ENCODE measurements around the gene PRR16.

PRR16 gene

DNA sequence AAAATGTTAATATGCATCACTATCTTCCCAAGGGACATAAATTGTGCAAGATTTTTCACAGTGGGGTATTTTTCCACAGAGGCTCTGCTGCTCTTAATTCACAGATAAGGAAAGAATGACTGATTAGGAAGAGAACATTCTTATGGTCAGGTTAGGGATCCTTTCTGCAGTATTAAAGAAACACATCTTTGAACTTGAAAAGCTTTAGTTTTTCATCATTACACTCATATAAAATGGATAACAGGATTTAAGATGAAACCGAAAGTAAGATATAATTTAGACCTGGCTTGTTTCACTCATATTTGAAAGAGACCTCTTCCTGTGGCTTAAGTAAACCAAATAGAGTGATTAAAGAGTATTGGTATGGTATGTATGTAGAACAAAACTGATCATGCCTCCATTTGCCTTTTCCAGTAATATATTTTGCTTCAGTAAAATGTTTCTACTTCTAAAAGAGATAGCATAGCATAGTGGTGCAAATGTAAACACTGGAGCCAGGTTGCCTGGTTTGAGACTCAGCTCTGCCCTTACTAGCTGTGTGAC is 160.0 kb downstream of the PRR16 start:
- no peaks in the 10 kb centered on the region for H3K27me3 ChIP-seq (ENCODE audit: control insufficient read depth in 2 of 2, insufficient read depth in 2 of 2, low read length in 2 of 2)
- H3K36me3 ChIP-seq (ENCODE audit: control insufficient read depth in 2 of 2, insufficient read depth in 2 of 2, low read length in 2 of 2) = no peaks in the 10 kb centered on the region
- H3K9ac ChIP-seq (ENCODE audit: low read depth in 1 of 2, low read length in 2 of 2) = no peak overlapping the region
- no peaks in the 10 kb centered on the region for H3K9me3 ChIP-seq (ENCODE audit: control insufficient read depth in 2 of 2, low read length in 2 of 2)
- H3K27ac ChIP-seq (ENCODE audit: low read depth in 2 of 2, low read length in 2 of 2) = no peak overlapping the region
- H3K4me3 ChIP-seq (ENCODE audit: low read length in 2 of 2) = no peak overlapping the region
- no peaks in the 10 kb centered on the region for H3K4me1 ChIP-seq (ENCODE audit: control insufficient read depth in 2 of 2, insufficient read depth in 2 of 2, low read length in 2 of 2)

DNA sequence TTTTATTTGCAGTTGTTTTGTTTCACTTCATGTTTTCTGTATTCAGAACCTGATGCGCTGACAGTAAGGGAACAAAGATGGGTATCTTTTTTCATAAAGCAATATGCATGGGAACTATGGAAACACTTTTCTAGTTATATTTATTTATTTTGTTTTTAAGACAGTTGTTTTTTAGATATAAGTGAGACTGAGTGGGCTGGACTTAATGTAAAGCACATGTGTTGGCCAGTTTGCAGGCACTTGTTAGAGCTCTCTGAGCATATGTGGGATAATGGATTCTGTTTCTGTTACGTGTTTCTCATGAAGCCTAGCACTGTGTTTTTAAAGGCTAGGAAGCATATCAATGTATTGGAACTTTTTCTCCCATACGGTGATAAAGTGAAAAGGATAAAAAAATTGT is 164.1 kb downstream of the PRR16 start:
- no peak overlapping the region for H3K27ac ChIP-seq (ENCODE audit: low read depth in 2 of 2, low read length in 2 of 2)
- H3K9me3 ChIP-seq (ENCODE audit: control insufficient read depth in 2 of 2, low read length in 2 of 2) = no peaks in the 10 kb centered on the region
- H3K27me3 ChIP-seq (ENCODE audit: control insufficient read depth in 2 of 2, insufficient read depth in 2 of 2, low read length in 2 of 2) = no peaks in the 10 kb centered on the region
- no peak overlapping the region for H3K4me3 ChIP-seq (ENCODE audit: low read length in 2 of 2)
- no peaks in the 10 kb centered on the region for H3K4me1 ChIP-seq (ENCODE audit: control insufficient read depth in 2 of 2, insufficient read depth in 2 of 2, low read length in 2 of 2)
- H3K9ac ChIP-seq (ENCODE audit: low read depth in 1 of 2, low read length in 2 of 2) = no peak overlapping the region
- H3K36me3 ChIP-seq (ENCODE audit: control insufficient read depth in 2 of 2, insufficient read depth in 2 of 2, low read length in 2 of 2) = no peaks in the 10 kb centered on the region

- Histone ChIP-seq H3K36me3 (ENCODE audit: control insufficient read depth in 2 of 2, insufficient read depth in 2 of 2, low read length in 2 of 2) (no peaks in the 10 kb centered on the region), H3K9ac (ENCODE audit: low read depth in 1 of 2, low read length in 2 of 2) (no peak overlapping the region), H3K27me3 (ENCODE audit: control insufficient read depth in 2 of 2, insufficient read depth in 2 of 2, low read length in 2 of 2) (no peaks in the 10 kb centered on the region), H3K4me1 (ENCODE audit: control insufficient read depth in 2 of 2, insufficient read depth in 2 of 2, low read length in 2 of 2) (no peaks in the 10 kb centered on the region), H3K9me3 (ENCODE audit: control insufficient read depth in 2 of 2, low read length in 2 of 2) (no peaks in the 10 kb centered on the region), H3K4me3 (ENCODE audit: low read length in 2 of 2) (no peak overlapping the region), H3K27ac (ENCODE audit: low read depth in 2 of 2, low read length in 2 of 2) (no peak overlapping the region)
Measured at GRCh38 chr5:120630550-120630949, 166.4 kb downstream of the PRR16 start.

DNA sequence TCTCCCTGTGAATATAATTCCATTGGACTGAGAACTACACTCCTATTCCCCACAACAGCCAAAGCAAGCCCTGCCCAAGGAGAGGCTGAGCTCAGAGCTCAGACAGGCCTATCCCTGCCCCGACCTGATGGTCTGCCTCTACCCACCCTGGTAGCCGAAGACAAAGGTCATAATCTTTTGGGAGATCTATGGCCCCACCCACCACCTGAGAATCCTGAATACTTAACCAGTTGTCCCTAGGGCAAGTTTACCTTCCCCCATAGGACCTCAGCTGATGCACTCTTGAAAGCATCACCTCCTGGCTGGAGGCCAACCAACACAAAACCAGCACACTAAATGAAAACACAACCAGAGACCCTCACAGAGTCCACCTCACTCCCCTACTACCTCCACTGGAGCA is 167.5 kb downstream of the PRR16 start:
- Histone ChIP-seq H3K27me3 (ENCODE audit: control insufficient read depth in 2 of 2, insufficient read depth in 2 of 2, low read length in 2 of 2) (no peaks in the 10 kb centered on the region), H3K27ac (ENCODE audit: low read depth in 2 of 2, low read length in 2 of 2) (no peak overlapping the region), H3K36me3 (ENCODE audit: control insufficient read depth in 2 of 2, insufficient read depth in 2 of 2, low read length in 2 of 2) (no peaks in the 10 kb centered on the region), H3K4me1 (ENCODE audit: control insufficient read depth in 2 of 2, insufficient read depth in 2 of 2, low read length in 2 of 2) (no peaks in the 10 kb centered on the region), H3K9ac (ENCODE audit: low read depth in 1 of 2, low read length in 2 of 2) (no peak overlapping the region), H3K4me3 (ENCODE audit: low read length in 2 of 2) (no peak overlapping the region), H3K9me3 (ENCODE audit: control insufficient read depth in 2 of 2, low read length in 2 of 2) (no peaks in the 10 kb centered on the region)

DNA sequence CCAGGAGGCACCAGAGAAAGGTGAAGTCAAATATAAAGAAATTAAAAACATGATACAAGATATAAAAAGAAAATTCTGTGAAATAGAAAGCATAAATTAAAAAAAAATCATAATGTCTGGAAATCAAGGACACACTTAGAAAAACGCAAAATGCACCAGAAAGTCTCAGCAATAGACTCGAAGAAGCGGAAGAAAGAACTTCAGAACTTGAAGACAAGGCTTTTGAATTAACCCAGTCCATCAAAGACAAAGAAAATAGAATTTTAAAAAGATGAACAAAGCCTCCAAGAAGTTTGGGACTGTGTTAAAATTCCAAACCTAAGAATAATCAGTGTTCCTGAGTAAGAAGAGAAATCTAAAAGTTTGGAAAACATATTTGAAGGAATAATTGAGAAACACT is 168.3 kb downstream of the PRR16 start:
- H3K27me3 ChIP-seq (ENCODE audit: control insufficient read depth in 2 of 2, insufficient read depth in 2 of 2, low read length in 2 of 2) = no peaks in the 10 kb centered on the region
- no peak overlapping the region for H3K9ac ChIP-seq (ENCODE audit: low read depth in 1 of 2, low read length in 2 of 2)
- no peak overlapping the region for H3K27ac ChIP-seq (ENCODE audit: low read depth in 2 of 2, low read length in 2 of 2)
- no peaks in the 10 kb centered on the region for H3K4me1 ChIP-seq (ENCODE audit: control insufficient read depth in 2 of 2, insufficient read depth in 2 of 2, low read length in 2 of 2)
- no peaks in the 10 kb centered on the region for H3K36me3 ChIP-seq (ENCODE audit: control insufficient read depth in 2 of 2, insufficient read depth in 2 of 2, low read length in 2 of 2)
- no peaks in the 10 kb centered on the region for H3K9me3 ChIP-seq (ENCODE audit: control insufficient read depth in 2 of 2, low read length in 2 of 2)
- no peak overlapping the region for H3K4me3 ChIP-seq (ENCODE audit: low read length in 2 of 2)

DNA sequence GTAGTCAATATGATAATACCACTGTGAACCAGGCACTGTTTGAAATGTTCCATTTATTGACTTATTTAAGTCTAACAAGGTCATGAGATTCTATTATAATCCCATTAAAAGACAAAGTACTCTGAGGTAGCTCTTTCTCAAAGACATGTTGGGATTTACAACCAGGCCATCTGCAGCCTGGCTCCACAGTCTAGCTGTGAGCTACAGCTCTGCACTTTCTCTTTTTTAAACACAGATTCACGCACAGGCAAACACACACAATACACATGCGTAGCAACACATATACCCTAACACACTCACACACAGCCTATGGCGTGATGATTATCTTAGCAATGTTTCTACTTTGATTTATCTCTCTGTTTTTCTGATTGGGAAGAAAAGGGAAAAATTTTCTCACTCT is 174.3 kb downstream of the PRR16 start:
- Histone ChIP-seq H3K27me3 (ENCODE audit: control insufficient read depth in 2 of 2, insufficient read depth in 2 of 2, low read length in 2 of 2) (no peaks in the 10 kb centered on the region), H3K27ac (ENCODE audit: low read depth in 2 of 2, low read length in 2 of 2) (no peak overlapping the region), H3K4me3 (ENCODE audit: low read length in 2 of 2) (no peak overlapping the region), H3K4me1 (ENCODE audit: control insufficient read depth in 2 of 2, insufficient read depth in 2 of 2, low read length in 2 of 2) (no peaks in the 10 kb centered on the region), H3K9me3 (ENCODE audit: control insufficient read depth in 2 of 2, low read length in 2 of 2) (no peaks in the 10 kb centered on the region), H3K9ac (ENCODE audit: low read depth in 1 of 2, low read length in 2 of 2) (no peak overlapping the region), H3K36me3 (ENCODE audit: control insufficient read depth in 2 of 2, insufficient read depth in 2 of 2, low read length in 2 of 2) (no peaks in the 10 kb centered on the region)

DNA sequence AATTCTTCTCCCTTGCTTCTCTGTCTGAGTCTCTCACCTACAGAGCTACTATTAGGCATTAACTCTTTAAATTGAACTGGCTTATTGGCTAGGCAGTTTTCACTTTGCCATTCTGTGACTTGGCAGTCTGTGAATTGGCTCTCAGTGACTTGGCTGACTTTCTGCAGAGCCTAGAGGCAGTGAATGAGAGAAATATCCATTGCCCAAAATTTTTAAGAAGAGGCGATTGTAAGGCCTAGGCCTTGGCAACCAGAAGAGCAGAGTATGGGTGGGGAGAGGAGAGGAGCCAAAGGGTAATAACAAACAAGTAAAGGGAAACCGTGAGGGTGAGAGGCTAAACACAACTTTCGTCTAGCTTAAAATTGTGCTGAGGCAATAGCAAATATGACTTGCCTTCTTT is 176.7 kb downstream of the PRR16 start:
- H3K36me3 ChIP-seq (ENCODE audit: control insufficient read depth in 2 of 2, insufficient read depth in 2 of 2, low read length in 2 of 2) = no peaks in the 10 kb centered on the region
- no peaks in the 10 kb centered on the region for H3K4me1 ChIP-seq (ENCODE audit: control insufficient read depth in 2 of 2, insufficient read depth in 2 of 2, low read length in 2 of 2)
- no peaks in the 10 kb centered on the region for H3K9me3 ChIP-seq (ENCODE audit: control insufficient read depth in 2 of 2, low read length in 2 of 2)
- no peak overlapping the region for H3K9ac ChIP-seq (ENCODE audit: low read depth in 1 of 2, low read length in 2 of 2)
- H3K27me3 ChIP-seq (ENCODE audit: control insufficient read depth in 2 of 2, insufficient read depth in 2 of 2, low read length in 2 of 2) = no peaks in the 10 kb centered on the region
- H3K4me3 ChIP-seq (ENCODE audit: low read length in 2 of 2) = no peak overlapping the region
- no peak overlapping the region for H3K27ac ChIP-seq (ENCODE audit: low read depth in 2 of 2, low read length in 2 of 2)

- no peaks in the 10 kb centered on the region for H3K27me3 ChIP-seq (ENCODE audit: control insufficient read depth in 2 of 2, insufficient read depth in 2 of 2, low read length in 2 of 2)
- H3K9ac ChIP-seq (ENCODE audit: low read depth in 1 of 2, low read length in 2 of 2) = no peak overlapping the region
- H3K4me3 ChIP-seq (ENCODE audit: low read length in 2 of 2) = no peak overlapping the region
Measured at GRCh38 chr5:120644516-120644915, 180.4 kb downstream of the PRR16 start.

DNA sequence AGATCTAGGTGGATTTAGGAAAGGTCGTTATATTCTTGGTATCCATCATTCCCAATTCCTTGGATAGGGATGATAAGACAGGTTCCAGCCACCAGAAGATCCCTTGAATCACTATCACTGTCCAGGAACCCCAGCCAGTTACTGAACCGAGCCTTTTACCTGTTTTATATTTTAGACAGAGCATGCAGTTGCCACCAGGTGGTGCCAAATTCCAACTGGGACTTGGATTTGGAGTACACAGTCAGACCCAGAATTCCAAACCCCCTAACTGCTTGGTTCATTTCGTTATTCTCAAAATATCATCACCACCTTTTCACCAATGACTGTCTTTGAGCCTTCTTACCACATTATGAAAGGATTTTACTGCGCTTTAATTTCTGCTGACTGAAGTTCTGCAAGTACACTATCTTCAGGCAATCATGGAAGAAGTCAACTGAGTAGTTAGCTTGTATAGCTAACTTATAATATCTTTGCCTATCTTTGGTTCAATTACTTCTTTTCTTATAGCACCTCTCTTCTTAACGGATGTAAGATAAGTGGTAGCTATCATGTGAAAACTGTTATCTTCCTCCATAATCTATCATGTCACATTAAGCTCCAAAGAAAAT is 191.8 kb downstream of the PRR16 start:
- Histone ChIP-seq H3K4me1 (ENCODE audit: control insufficient read depth in 2 of 2, insufficient read depth in 2 of 2, low read length in 2 of 2) (no peaks in the 10 kb centered on the region), H3K4me3 (ENCODE audit: low read length in 2 of 2) (no peak overlapping the region), H3K36me3 (ENCODE audit: control insufficient read depth in 2 of 2, insufficient read depth in 2 of 2, low read length in 2 of 2) (no peaks in the 10 kb centered on the region), H3K9ac (ENCODE audit: low read depth in 1 of 2, low read length in 2 of 2) (no peak overlapping the region), H3K27ac (ENCODE audit: low read depth in 2 of 2, low read length in 2 of 2) (no peak overlapping the region), H3K27me3 (ENCODE audit: control insufficient read depth in 2 of 2, insufficient read depth in 2 of 2, low read length in 2 of 2) (no peaks in the 10 kb centered on the region), H3K9me3 (ENCODE audit: control insufficient read depth in 2 of 2, low read length in 2 of 2) (no peaks in the 10 kb centered on the region)

More at GRCh38 chr5:120644516-120644915, 180.4 kb downstream of the PRR16 start:
- no peaks in the 10 kb centered on the region for H3K36me3 ChIP-seq (ENCODE audit: control insufficient read depth in 2 of 2, insufficient read depth in 2 of 2, low read length in 2 of 2)
- H3K9me3 ChIP-seq (ENCODE audit: control insufficient read depth in 2 of 2, low read length in 2 of 2) = no peaks in the 10 kb centered on the region
- H3K4me1 ChIP-seq (ENCODE audit: control insufficient read depth in 2 of 2, insufficient read depth in 2 of 2, low read length in 2 of 2) = no peaks in the 10 kb centered on the region
- H3K27ac ChIP-seq (ENCODE audit: low read depth in 2 of 2, low read length in 2 of 2) = no peak overlapping the region

GRCh38 chr5:120657104-120657503 is 193.0 kb downstream of the PRR16 start:
- Histone ChIP-seq H3K9ac (ENCODE audit: low read depth in 1 of 2, low read length in 2 of 2) (no peak overlapping the region), H3K27me3 (ENCODE audit: control insufficient read depth in 2 of 2, insufficient read depth in 2 of 2, low read length in 2 of 2) (no peaks in the 10 kb centered on the region), H3K4me1 (ENCODE audit: control insufficient read depth in 2 of 2, insufficient read depth in 2 of 2, low read length in 2 of 2) (no peaks in the 10 kb centered on the region), H3K9me3 (ENCODE audit: control insufficient read depth in 2 of 2, low read length in 2 of 2) (no peaks in the 10 kb centered on the region), H3K4me3 (ENCODE audit: low read length in 2 of 2) (no peak overlapping the region), H3K36me3 (ENCODE audit: control insufficient read depth in 2 of 2, insufficient read depth in 2 of 2, low read length in 2 of 2) (no peaks in the 10 kb centered on the region), H3K27ac (ENCODE audit: low read depth in 2 of 2, low read length in 2 of 2) (no peak overlapping the region)

DNA sequence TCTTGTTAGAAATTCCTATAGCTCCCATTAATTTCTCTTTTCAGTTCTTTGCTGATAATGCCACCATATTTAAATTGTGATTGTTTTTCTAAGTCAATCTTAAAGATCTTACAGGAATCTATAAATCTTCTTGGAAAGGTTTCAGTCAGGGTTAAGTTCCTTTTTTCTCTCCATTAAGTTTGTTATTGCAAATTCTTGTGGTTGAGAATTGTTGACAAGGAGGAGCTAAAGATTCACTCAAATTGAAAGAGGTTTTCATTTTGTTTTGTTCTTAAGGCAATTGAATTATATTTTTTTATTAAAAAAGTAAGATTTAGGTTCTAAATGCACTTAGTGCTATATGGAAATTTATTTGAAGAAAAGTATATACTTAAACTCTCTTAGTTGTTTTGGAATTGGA is 213.4 kb downstream of the PRR16 start:
- no peak overlapping the region for H3K9ac ChIP-seq (ENCODE audit: low read depth in 1 of 2, low read length in 2 of 2)
- no peaks in the 10 kb centered on the region for H3K4me1 ChIP-seq (ENCODE audit: control insufficient read depth in 2 of 2, insufficient read depth in 2 of 2, low read length in 2 of 2)
- H3K9me3 ChIP-seq (ENCODE audit: control insufficient read depth in 2 of 2, low read length in 2 of 2) = no peaks in the 10 kb centered on the region
- H3K27ac ChIP-seq (ENCODE audit: low read depth in 2 of 2, low read length in 2 of 2) = no peak overlapping the region
- no peaks in the 10 kb centered on the region for H3K36me3 ChIP-seq (ENCODE audit: control insufficient read depth in 2 of 2, insufficient read depth in 2 of 2, low read length in 2 of 2)
- H3K4me3 ChIP-seq (ENCODE audit: low read length in 2 of 2) = no peak overlapping the region
- H3K27me3 ChIP-seq (ENCODE audit: control insufficient read depth in 2 of 2, insufficient read depth in 2 of 2, low read length in 2 of 2) = no peaks in the 10 kb centered on the region
